HepG2 (cell line): ENCODE measurements around the gene ITCH. TPM values are rescaled to one million over a fixed set of nuclear protein-coding genes. Genes with fewer than 3 reads are reported as not detected.
A peak's percentile ranks its signal among the peaks of the same experiment; 100 is the strongest.

ENCODE experiments used
- CEBPG ChIP-seq: IDR thresholded peaks from 2 replicates; pipeline ENCODE4 v1.6.1; 2016
- HOXA5 ChIP-seq: sonication (generic); formaldehyde crosslinking; IDR thresholded peaks from 2 replicates; pipeline ENCODE4 v1.4.0; 2020; ENCODE audit warnings: missing genetic modification reagents
- MBD4 ChIP-seq: IDR thresholded peaks from 2 replicates; pipeline ENCODE4 v1.6.1; 2012; ENCODE audit warnings: low read length, inconsistent platforms, borderline replicate concordance
- MIXL1 ChIP-seq: IDR thresholded peaks from 2 replicates; pipeline ENCODE4 v1.6.1; 2016
- PLRG1 ChIP-seq: fragments of 450-650 bp; conservative IDR thresholded peaks from 2 replicates; pipeline ENCODE4 v1.6.1; 2016
- RARA ChIP-seq: IDR thresholded peaks from 2 replicates; pipeline ENCODE4 v1.6.1; 2016; ENCODE audit warnings: missing genetic modification reagents, missing compliant biosample characterization
- SMAD9 ChIP-seq: sonication (generic); formaldehyde crosslinking; IDR thresholded peaks from 2 replicates; pipeline ENCODE4 v1.5.1; 2020; ENCODE audit warnings: mild to moderate bottlenecking, missing genetic modification reagents
- SNAPC2 ChIP-seq: sonication (generic); formaldehyde crosslinking; IDR thresholded peaks from 2 replicates; pipeline ENCODE4 v1.8.1; 2022; ENCODE audit warnings: mild to moderate bottlenecking, missing genetic modification reagents
- SP2 ChIP-seq: sonication (generic); formaldehyde crosslinking; IDR thresholded peaks from 2 replicates; pipeline ENCODE4 v1.5.1; 2020; ENCODE audit warnings: mild to moderate bottlenecking, missing genetic modification reagents
- ZFX ChIP-seq: sonication (generic); formaldehyde crosslinking; IDR thresholded peaks from 2 replicates; pipeline ENCODE4 v1.4.0; 2020; ENCODE audit warnings: mild to moderate bottlenecking, low read depth, missing genetic modification reagents, moderate library complexity
- ZMYM3 ChIP-seq: sonication (generic); formaldehyde crosslinking; IDR thresholded peaks from 2 replicates; pipeline ENCODE4 v1.5.1; 2020; ENCODE audit warnings: mild to moderate bottlenecking, missing genetic modification reagents
- ZNF124 ChIP-seq: sonication (generic); formaldehyde crosslinking; IDR thresholded peaks from 2 replicates; pipeline ENCODE4 v1.4.0; 2020; ENCODE audit warnings: missing genetic modification reagents
- ZNF180 ChIP-seq: sonication (generic); formaldehyde crosslinking; IDR thresholded peaks from 2 replicates; pipeline ENCODE4 v1.4.0; 2020; ENCODE audit warnings: low read depth, missing genetic modification reagents, borderline replicate concordance
- ZNF383 ChIP-seq: sonication (generic); formaldehyde crosslinking; IDR thresholded peaks from 2 replicates; pipeline ENCODE4 v1.4.0; 2020; ENCODE audit warnings: missing genetic modification reagents, mild to moderate bottlenecking, borderline replicate concordance
- ZNF577 ChIP-seq: sonication (generic); formaldehyde crosslinking; IDR thresholded peaks from 2 replicates; pipeline ENCODE4 v1.4.0; 2020; ENCODE audit warnings: mild to moderate bottlenecking, low read depth, missing genetic modification reagents, borderline replicate concordance
- ZNF839 ChIP-seq: sonication (generic); formaldehyde crosslinking; IDR thresholded peaks from 2 replicates; pipeline ENCODE4 v1.4.0; 2020; ENCODE audit warnings: missing genetic modification reagents, mild to moderate bottlenecking, borderline replicate concordance
- polyA plus RNA-seq, 8 experiments: library from polyadenylated mRNA; depleted of rRNA in 3 of 8; stranded (reverse) in 7 of 8; unstranded in 1 of 8; fragments of >200 nt; fragmentation: Illumina TruSeq in 4 of 8; extraction: Trizol in 4 of 8; gene quantifications; 2 replicates each; pipeline versions ENCODE4 v1.2.1 to v1.2.3, GENCODE V29; 2011 to 2016; ENCODE audit warnings: low read depth in 4 of 8, missing spikeins in 1 of 8, mixed read lengths in 1 of 8; ENCODE audit not compliant: insufficient read depth in 1 of 8
- total RNA-seq, 5 experiments: library from RNA; depleted of rRNA; stranded (reverse); fragments of >200 nt; fragmentation: Illumina TruSeq; extraction: Trizol; gene quantifications; 2 replicates each; pipeline ENCODE4 v1.2.3, GENCODE V29; 2016; ENCODE audit warnings: low read depth in 1 of 5
- TF ChIP-seq, protein P1 (sequence below): sonication (generic); formaldehyde crosslinking; IDR thresholded peaks from 2 replicates; pipeline ENCODE4 v1.4.0; 2020; ENCODE audit warnings: missing genetic modification reagents, mild to moderate bottlenecking, borderline replicate concordance
- TF ChIP-seq, protein P2 (sequence below): sonication (generic); formaldehyde crosslinking; IDR thresholded peaks from 2 replicates; pipeline ENCODE4 v1.8.1; 2023; ENCODE audit warnings: mild to moderate bottlenecking, missing genetic modification reagents
- TF ChIP-seq, protein P3 (sequence below): sonication (generic); formaldehyde crosslinking; IDR thresholded peaks from 2 replicates; pipeline ENCODE4 v1.5.0; 2020; ENCODE audit warnings: missing genetic modification reagents
- TF ChIP-seq, protein P4 (sequence below): IDR thresholded peaks from 2 replicates; pipeline ENCODE4 v1.6.1; 2016; ENCODE audit warnings: mild to moderate bottlenecking
- TF ChIP-seq, protein P5 (sequence below): IDR thresholded peaks from 2 replicates; pipeline ENCODE4 v1.6.1; 2018; ENCODE audit warnings: missing genetic modification reagents, mild to moderate bottlenecking, missing compliant biosample characterization
- TF ChIP-seq, protein P6 (sequence below): sonication (generic); formaldehyde crosslinking; IDR thresholded peaks from 2 replicates; pipeline ENCODE4 v1.4.0; 2020; ENCODE audit warnings: mild to moderate bottlenecking, missing genetic modification reagents

ITCH gene
- total and polyA plus RNA-seq, 2 of the 13 experiments (the other 11 are each of a cell fraction or from before 2014, with no cell fraction given): 20.5 to 112 TPM

DNA sequence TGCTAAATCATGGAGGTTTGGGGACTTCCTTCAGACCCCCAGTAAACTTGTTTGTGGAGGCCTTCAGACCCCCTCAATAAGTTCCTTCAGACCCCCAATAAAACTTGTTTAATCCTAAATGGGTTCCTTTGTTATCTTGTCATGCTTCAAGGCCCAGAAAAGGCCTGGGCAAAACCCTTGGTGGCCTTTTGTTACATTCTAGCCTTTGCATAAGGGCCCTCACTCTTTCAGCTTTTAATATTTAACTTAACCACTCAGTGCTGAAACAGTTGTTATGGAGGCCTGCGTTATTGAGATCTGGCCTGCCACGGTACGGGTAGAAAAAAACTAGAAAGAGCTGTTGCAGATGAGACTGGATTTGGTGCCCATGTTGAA, 148.8 kb downstream of the ITCH start (continued):
- TF ChIP-seq, protein P1, sequence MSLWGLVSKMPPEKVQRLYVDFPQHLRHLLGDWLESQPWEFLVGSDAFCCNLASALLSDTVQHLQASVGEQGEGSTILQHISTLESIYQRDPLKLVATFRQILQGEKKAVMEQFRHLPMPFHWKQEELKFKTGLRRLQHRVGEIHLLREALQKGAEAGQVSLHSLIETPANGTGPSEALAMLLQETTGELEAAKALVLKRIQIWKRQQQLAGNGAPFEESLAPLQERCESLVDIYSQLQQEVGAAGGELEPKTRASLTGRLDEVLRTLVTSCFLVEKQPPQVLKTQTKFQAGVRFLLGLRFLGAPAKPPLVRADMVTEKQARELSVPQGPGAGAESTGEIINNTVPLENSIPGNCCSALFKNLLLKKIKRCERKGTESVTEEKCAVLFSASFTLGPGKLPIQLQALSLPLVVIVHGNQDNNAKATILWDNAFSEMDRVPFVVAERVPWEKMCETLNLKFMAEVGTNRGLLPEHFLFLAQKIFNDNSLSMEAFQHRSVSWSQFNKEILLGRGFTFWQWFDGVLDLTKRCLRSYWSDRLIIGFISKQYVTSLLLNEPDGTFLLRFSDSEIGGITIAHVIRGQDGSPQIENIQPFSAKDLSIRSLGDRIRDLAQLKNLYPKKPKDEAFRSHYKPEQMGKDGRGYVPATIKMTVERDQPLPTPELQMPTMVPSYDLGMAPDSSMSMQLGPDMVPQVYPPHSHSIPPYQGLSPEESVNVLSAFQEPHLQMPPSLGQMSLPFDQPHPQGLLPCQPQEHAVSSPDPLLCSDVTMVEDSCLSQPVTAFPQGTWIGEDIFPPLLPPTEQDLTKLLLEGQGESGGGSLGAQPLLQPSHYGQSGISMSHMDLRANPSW (CRISPR knock-in tag): no peak
- TF ChIP-seq ZNF839 (CRISPR knock-in tag) (no peak), MIXL1 (CRISPR knock-in tag) (peak; percentile 24; the same call in 1 of the 2 replicates), MBD4 (no peak), HOXA5 (CRISPR knock-in tag) (no peak), ZNF577 (CRISPR knock-in tag) (no peak), ZFX (CRISPR knock-in tag) (peak; percentile 74), SMAD9 (no peak), SNAPC2 (CRISPR knock-in tag) (no peak), CEBPG (peak; percentile 9; the same call in 1 of the 2 replicates), ZNF383 (CRISPR knock-in tag) (no peak), ZNF124 (CRISPR knock-in tag) (no peak), ZNF180 (CRISPR knock-in tag) (no peak), RARA (0 out of 2 replicates have a peak, but pooled peaks have one; percentile 25), ZMYM3 (CRISPR knock-in tag) (0 out of 2 replicates have a peak, but pooled peaks have one; percentile 14), PLRG1 (no peak), SP2 (CRISPR knock-in tag) (no peak)
- TF ChIP-seq, protein P2, sequence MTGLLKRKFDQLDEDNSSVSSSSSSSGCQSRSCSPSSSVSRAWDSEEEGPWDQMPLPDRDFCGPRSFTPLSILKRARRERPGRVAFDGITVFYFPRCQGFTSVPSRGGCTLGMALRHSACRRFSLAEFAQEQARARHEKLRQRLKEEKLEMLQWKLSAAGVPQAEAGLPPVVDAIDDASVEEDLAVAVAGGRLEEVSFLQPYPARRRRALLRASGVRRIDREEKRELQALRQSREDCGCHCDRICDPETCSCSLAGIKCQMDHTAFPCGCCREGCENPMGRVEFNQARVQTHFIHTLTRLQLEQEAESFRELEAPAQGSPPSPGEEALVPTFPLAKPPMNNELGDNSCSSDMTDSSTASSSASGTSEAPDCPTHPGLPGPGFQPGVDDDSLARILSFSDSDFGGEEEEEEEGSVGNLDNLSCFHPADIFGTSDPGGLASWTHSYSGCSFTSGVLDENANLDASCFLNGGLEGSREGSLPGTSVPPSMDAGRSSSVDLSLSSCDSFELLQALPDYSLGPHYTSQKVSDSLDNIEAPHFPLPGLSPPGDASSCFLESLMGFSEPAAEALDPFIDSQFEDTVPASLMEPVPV (CRISPR knock-in tag): peak; percentile 36; the same call in 1 of the 2 replicates
- TF ChIP-seq, protein P3, sequence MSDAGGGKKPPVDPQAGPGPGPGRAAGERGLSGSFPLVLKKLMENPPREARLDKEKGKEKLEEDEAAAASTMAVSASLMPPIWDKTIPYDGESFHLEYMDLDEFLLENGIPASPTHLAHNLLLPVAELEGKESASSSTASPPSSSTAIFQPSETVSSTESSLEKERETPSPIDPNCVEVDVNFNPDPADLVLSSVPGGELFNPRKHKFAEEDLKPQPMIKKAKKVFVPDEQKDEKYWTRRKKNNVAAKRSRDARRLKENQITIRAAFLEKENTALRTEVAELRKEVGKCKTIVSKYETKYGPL (CRISPR knock-in tag): 0 out of 2 replicates have a peak, but pooled peaks have one; percentile 39
- TF ChIP-seq, protein P4, sequence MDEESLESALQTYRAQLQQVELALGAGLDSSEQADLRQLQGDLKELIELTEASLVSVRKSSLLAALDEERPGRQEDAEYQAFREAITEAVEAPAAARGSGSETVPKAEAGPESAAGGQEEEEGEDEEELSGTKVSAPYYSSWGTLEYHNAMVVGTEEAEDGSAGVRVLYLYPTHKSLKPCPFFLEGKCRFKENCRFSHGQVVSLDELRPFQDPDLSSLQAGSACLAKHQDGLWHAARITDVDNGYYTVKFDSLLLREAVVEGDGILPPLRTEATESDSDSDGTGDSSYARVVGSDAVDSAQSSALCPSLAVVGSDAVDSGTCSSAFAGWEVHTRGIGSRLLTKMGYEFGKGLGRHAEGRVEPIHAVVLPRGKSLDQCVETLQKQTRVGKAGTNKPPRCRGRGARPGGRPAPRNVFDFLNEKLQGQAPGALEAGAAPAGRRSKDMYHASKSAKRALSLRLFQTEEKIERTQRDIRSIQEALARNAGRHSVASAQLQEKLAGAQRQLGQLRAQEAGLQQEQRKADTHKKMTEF (CRISPR knock-in tag): no peak
- TF ChIP-seq, protein P5, sequence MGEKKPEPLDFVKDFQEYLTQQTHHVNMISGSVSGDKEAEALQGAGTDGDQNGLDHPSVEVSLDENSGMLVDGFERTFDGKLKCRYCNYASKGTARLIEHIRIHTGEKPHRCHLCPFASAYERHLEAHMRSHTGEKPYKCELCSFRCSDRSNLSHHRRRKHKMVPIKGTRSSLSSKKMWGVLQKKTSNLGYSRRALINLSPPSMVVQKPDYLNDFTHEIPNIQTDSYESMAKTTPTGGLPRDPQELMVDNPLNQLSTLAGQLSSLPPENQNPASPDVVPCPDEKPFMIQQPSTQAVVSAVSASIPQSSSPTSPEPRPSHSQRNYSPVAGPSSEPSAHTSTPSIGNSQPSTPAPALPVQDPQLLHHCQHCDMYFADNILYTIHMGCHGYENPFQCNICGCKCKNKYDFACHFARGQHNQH (CRISPR knock-in tag): 0 out of 2 replicates have a peak, but pooled peaks have one; percentile 33
- TF ChIP-seq, protein P6, sequence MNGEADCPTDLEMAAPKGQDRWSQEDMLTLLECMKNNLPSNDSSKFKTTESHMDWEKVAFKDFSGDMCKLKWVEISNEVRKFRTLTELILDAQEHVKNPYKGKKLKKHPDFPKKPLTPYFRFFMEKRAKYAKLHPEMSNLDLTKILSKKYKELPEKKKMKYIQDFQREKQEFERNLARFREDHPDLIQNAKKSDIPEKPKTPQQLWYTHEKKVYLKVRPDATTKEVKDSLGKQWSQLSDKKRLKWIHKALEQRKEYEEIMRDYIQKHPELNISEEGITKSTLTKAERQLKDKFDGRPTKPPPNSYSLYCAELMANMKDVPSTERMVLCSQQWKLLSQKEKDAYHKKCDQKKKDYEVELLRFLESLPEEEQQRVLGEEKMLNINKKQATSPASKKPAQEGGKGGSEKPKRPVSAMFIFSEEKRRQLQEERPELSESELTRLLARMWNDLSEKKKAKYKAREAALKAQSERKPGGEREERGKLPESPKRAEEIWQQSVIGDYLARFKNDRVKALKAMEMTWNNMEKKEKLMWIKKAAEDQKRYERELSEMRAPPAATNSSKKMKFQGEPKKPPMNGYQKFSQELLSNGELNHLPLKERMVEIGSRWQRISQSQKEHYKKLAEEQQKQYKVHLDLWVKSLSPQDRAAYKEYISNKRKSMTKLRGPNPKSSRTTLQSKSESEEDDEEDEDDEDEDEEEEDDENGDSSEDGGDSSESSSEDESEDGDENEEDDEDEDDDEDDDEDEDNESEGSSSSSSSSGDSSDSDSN (CRISPR knock-in tag): no peak
